ENCODE data around the gene HDDC3.

HDDC3 gene

DNA sequence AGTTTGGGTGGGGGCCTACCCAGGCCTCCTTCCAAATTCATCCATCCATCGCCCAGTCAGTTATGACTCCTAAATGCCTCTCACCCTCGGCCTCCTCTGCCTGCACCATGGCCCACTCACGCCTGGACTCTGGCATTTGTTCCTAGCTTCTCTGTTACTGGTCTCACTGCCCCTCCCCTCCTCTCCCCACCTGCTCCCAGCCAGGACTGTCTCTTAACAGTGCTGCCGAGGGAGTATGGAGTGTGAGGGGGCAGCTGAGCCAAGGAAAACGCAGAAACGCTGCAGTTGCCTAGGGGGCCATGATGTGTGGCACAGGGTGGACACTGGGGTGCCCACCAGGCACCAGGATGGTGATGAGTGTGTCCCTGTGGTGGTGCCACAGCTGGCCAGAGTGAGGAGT lies 25.4 kb upstream of the HDDC3 start:
- no peaks in the 10 kb centered on the region for H3K27me3 Mint-ChIP-seq
- peaks cover 33 to 50% of the 10 kb centered on the region in 2 donors for H3K36me3 Mint-ChIP-seq
- ATAC-seq (replicated peaks) (no peak), DNase-seq (no peak)
- H3K4me1 Mint-ChIP-seq: peaks cover 12 to 27% of the 10 kb centered on the region in 2 donors
- peak overlapping the region; percentile 37 for H3K27ac Mint-ChIP-seq
- H3K4me3 Mint-ChIP-seq: peak overlapping the region; percentile 48 to 53
- H3K9me3 Mint-ChIP-seq: no peaks in the 10 kb centered on the region

DNA sequence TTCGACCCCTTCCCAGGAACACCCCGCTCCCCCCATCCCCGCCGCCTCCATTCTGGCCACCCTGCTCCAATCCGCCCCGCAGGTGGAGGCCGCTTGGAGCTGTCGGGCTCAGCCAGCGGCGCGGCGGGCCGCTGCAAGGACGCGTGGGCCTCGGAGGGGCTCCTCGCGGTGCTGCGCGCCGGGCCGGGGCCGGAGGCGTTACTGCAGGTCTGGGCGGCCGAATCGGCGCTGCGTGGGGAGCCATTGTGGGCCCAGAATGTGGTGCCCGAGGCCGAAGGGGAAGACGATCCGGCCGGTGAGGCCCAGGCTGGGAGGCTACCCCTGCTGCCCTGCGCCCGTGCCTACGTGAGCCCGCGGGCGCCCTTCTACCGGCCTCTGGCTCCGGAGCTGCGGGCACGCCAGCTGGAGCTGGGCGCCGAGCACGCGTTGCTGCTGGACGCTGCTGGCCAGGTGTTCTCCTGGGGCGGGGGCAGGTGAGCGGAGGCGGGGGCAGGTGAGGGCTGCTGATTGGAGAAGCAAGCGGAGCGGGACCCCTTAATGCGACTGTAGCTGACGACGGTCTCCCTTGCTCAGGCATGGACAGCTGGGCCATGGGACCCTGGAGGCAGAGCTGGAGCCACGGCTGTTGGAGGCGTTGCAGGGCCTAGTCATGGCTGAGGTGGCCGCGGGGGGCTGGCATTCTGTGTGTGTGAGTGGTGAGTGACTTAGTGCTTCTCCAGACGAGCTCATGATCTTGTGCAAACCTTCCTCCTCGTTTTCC lies 24.9 kb upstream of the HDDC3 start:
- no peak for DNase-seq
- ATAC-seq (replicated peaks): no peak
- H3K4me1 Mint-ChIP-seq: peaks cover 12 to 27% of the 10 kb centered on the region in 2 donors
- no peaks in the 10 kb centered on the region for H3K27me3 Mint-ChIP-seq
- peaks cover 38 to 52% of the 10 kb centered on the region in 2 donors for H3K36me3 Mint-ChIP-seq
- H3K4me3 Mint-ChIP-seq: peak overlapping the region; percentile 53 to 96
- no peaks in the 10 kb centered on the region for H3K9me3 Mint-ChIP-seq
- peak overlapping the region; percentile 37 for H3K27ac Mint-ChIP-seq

DNA sequence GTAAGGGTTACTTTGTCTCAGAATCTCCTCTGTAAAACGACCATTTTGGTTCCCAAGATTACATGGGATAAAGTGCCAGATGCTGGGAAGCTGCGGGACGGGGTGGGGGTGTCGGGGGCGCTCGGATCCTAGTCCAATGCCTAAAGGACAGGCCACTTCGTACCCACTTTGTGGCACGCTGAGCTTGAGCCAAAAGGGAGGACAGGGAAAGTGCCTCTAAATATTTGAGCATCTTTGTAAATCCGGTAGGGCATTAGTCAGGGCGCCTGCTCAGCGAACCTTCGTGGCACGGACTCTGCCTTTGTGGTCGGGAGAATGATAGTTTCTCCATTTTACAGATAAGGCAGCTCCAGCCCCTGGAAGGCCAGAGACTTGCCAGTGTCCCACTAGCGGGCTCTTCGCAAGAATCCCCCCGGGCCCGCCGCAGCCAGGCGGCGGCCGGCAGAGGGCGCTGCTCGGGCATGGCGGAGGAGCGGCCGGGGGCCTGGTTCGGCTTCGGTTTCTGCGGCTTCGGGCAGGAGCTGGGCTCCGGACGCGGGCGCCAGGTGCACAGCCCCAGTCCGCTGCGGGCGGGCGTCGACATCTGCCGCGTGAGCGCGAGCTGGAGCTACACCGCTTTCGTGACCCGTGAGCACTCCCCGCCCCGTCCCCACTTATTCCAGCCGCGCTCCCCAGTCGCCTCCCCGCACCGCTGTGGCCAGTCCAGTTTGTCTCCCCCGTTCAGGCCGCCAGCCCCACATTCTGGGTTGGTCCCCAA lies 24.1 kb upstream of the HDDC3 start:
- Mint-ChIP-seq H3K4me3 (peak overlapping the region; percentile 76 to 96), H3K9me3 (no peaks in the 10 kb centered on the region), H3K36me3 (peaks cover 37 to 51% of the 10 kb centered on the region in 2 donors), H3K4me1 (peaks cover 12 to 27% of the 10 kb centered on the region in 2 donors), H3K27ac (peak overlapping the region; percentile 51), H3K27me3 (no peaks in the 10 kb centered on the region)
- DNase-seq (no peak), ATAC-seq (replicated peaks) (peak; percentile 14 to 28)

DNA sequence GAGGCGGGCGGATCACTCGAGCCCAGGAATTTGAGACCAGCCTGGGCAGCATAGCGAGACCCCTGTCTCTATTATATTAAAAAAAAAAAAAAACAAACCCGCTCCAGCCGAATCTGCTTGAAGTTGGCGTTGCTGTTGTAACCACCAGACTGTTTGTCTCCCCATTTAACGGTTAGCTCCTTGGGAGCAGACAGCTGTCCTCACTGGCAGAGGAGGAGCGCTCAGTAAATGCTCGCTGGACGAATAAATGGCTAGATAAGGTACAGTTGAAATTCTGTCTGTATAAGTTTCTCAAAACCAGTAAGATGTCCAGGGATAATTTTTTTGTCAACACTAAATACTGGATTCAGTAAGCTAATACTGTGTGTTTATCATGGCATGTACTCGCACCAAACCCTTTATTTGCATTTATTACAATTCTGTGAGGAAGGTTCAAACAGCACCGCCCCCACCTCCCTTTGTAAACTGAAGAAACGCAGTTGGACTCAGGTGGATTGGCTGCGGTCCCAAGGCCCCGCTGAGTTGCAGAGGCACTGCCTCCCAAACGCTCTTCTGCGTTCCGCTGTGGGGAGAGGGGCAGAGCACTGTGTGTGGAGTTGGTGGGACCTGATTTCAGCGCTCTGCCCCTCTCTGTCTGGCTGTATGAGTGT lies 23.4 kb upstream of the HDDC3 start:
- DNase-seq (no peak), ATAC-seq (replicated peaks) (no peak)
- H3K36me3 Mint-ChIP-seq: peaks cover 32 to 47% of the 10 kb centered on the region in 2 donors
- peaks cover 12 to 27% of the 10 kb centered on the region in 2 donors for H3K4me1 Mint-ChIP-seq
- no peaks in the 10 kb centered on the region for H3K9me3 Mint-ChIP-seq
- no peak overlapping the region for H3K27ac Mint-ChIP-seq
- H3K4me3 Mint-ChIP-seq: peak overlapping the region; percentile 87 to 96
- H3K27me3 Mint-ChIP-seq: no peaks in the 10 kb centered on the region

DNA sequence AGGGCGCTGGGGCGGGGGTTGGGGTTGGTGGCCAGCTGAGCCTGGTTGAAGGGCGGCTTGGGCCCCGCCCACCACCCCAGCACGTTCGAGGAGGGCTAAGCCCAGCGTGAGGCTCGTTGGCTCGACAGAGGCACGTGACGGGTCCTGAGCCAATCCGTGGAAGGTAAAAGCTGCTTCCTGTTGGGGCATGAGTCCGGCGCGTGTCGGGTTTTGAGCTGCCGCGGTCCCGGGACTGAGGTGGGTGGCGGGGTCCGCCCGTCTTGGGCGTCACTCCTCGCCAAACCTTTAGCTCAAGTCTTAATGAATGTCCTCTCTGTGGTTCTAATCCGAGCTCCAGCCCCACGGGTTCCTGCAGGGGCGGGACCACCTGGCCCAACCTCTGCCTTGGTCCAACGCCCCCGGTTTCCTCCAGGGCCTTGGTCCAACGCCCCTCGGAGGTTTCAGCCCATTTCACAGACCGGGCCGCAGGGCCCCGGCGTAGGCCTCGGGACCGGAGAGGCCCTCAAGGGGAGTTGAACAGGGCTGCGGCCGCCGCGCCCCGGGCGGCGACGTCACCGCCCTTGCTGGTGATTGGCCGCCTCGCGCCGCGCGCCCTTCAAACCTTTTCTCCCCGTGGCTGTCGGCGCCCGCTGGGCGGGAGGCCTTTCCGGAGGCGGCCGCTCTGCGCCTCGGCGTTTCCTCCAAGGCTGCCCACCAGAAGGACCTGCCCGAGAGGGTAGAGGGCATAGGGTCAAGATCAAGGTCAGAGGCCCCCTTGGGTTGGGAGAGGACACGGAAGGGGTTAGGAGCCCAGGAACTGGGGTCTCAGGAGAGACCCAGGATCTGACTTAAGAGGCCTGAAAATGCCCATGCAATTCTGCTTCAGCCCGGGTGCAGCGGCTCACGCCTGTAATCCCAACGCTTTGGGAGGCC lies 22.6 kb upstream of the HDDC3 start, which contains the start of gene RCCD1:
Gene RCCD1 (plus strand): TSS at position 173 of the 912 bp plus-strand sequence. CDS start 1,851 bp downstream, outside the sequence.
- ATAC-seq (replicated peaks): peak; percentile 94 to 96
- peak within 1 kb of the TSS; percentile 98 for H3K27ac Mint-ChIP-seq
- peak within 1 kb of the TSS; percentile 87 to 96 for H3K4me3 Mint-ChIP-seq
- DNase-seq: peak; percentile 91
- no peaks in the 10 kb centered on the region for H3K9me3 Mint-ChIP-seq
- H3K4me1 Mint-ChIP-seq: peaks cover 12 to 27% of the 10 kb centered on the region in 2 donors
- no peaks in the 10 kb centered on the region for H3K27me3 Mint-ChIP-seq
- peaks cover 30 to 43% of the 10 kb centered on the region in 2 donors for H3K36me3 Mint-ChIP-seq

DNA sequence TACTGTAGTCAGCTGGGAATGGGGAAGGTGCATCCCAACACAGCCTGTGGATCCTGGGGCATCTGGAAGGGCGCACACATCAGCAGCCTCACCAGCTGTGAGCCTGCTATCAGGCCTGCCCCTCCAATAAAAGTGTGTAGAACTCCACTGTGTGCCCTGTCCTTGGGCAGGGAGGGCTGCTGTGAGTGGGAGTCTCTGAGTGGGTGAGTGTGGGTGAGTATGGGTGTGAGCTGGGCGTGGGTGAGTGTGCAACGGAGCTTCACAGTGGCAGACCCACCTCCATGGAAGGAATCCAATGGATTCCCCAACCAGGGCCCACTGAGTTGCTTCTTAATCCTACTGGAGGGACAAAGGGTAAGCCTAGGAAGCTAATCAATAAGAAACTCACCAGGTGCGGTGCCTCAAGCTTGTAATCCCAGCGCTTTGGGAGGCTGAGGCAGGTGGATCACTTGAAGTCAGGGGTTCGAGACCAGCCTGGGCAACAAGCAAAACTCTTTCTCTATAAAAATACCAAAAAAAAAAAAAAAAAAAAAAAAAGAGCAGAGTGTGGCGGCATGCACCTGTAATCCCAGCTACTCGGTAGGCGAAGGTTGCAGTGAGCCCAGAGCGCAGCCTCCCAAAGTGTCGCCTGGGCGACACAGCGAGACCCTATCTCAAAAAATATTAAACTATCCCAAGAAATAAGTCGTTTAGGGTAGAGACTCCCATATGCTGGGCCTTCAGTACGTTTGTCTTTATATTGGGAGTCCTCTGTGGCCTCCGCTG lies 21.8 kb upstream of the HDDC3 start:
- Mint-ChIP-seq H3K9me3 (no peaks in the 10 kb centered on the region), H3K27me3 (no peaks in the 10 kb centered on the region), H3K36me3 (peaks cover 31 to 43% of the 10 kb centered on the region in 2 donors), H3K4me1 (peaks cover 12 to 30% of the 10 kb centered on the region in 2 donors), H3K4me3 (peak overlapping the region; percentile 87 to 96), H3K27ac (peak overlapping the region; percentile 98)
- no peak for DNase-seq
- ATAC-seq (replicated peaks): no peak

DNA sequence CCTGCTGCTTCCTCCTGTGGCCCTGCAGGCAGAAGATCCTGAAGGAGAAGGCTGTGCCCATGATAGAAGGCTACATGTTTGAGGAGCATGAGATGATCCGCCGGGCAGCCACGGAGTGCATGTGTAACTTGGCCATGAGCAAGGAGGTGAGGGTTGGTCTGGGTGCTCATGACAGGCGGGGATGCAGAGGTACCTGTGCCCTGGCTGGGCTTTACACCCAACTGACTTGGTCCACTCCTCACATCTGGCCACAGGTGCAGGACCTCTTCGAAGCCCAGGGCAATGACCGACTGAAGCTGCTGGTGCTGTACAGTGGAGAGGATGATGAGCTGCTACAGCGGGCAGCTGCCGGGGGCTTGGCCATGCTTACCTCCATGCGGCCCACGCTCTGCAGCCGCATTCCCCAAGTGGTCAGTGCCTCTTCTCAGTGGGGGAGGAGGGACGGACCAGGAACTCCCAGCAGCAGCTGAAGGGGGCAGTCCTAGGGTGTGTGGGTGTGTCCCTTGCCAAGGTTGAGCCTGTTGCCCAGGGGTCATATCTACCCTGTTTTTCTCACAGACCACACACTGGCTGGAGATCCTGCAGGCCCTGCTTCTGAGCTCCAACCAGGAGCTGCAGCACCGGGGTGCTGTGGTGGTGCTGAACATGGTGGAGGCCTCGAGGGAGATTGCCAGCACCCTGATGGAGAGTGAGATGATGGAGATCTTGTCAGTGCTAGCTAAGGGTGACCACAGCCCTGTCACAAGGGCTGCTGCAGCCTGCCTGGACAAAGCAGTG lies 20.7 kb upstream of the HDDC3 start:
- no peaks in the 10 kb centered on the region for H3K27me3 Mint-ChIP-seq
- H3K4me1 Mint-ChIP-seq: peaks cover 12 to 33% of the 10 kb centered on the region in 2 donors
- peak overlapping the region; percentile 40 for H3K27ac Mint-ChIP-seq
- peaks cover 40 to 52% of the 10 kb centered on the region in 2 donors for H3K36me3 Mint-ChIP-seq
- DNase-seq (no peak), ATAC-seq (replicated peaks) (no peak)
- no peaks in the 10 kb centered on the region for H3K9me3 Mint-ChIP-seq
- no peak overlapping the region for H3K4me3 Mint-ChIP-seq

DNA sequence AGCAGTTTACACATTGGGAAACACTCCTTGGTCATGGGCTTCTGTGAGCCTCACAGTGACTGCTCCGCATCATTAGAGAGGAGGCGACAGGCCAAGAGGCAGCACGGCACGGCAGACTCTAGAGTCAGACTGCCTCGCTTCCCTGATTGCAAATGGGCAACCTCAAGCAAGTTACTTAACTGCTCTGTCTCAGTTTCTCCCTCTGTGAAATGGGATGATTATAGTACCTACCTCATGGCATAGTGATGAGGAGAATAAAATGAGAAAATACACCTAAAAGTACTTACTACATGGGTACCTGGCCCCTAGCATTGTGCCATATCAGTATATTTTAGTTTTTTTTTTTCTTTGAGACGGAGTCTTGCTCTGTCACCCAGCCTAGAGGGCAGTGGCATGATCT lies 18.3 kb upstream of the HDDC3 start:
- H3K27ac Mint-ChIP-seq: no peak overlapping the region
- no peak overlapping the region for H3K4me3 Mint-ChIP-seq
- no peaks in the 10 kb centered on the region for H3K27me3 Mint-ChIP-seq
- no peaks in the 10 kb centered on the region for H3K9me3 Mint-ChIP-seq
- H3K4me1 Mint-ChIP-seq: peaks cover 6 to 22% of the 10 kb centered on the region in 2 donors
- ATAC-seq (replicated peaks) (no peak), DNase-seq (no peak)
- peaks cover 43 to 61% of the 10 kb centered on the region in 2 donors for H3K36me3 Mint-ChIP-seq

DNA sequence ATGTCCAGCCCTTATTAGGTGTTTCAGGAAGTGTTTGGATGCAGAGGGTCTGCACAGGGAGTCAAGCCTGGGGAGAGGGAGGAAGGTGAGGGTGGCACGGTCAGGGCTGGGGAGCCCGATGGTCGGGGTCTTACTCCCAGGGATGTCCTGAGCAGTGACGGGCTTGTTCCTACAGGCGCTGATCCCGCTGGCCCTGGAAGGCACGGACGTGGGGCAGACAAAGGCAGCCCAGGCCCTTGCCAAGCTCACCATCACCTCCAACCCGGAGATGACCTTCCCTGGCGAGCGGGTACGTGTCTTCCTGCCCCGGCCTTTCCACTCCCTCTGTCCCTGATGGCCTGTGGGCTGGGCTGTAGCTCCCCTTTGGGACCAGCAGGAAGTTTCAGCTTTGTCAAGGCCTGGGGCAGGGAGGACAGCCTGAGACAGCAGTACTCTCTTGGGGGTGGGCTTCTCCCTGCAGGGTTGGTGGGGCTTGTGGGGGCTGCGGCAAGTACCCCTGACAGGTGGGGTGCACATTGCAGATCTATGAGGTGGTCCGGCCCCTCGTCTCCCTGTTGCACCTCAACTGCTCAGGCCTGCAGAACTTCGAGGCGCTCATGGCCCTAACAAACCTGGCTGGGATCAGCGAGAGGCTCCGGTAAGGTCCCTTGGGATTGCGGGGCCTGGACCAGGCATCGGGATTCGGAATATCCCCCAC lies 17.8 kb upstream of the HDDC3 start:
- ATAC-seq (replicated peaks) (no peak), DNase-seq (no peak)
- Mint-ChIP-seq H3K4me3 (no peak overlapping the region), H3K27me3 (no peaks in the 10 kb centered on the region), H3K36me3 (peaks cover 45 to 61% of the 10 kb centered on the region in 2 donors), H3K27ac (peak overlapping the region; percentile 31), H3K9me3 (no peaks in the 10 kb centered on the region), H3K4me1 (peaks cover 6 to 19% of the 10 kb centered on the region in 2 donors)

DNA sequence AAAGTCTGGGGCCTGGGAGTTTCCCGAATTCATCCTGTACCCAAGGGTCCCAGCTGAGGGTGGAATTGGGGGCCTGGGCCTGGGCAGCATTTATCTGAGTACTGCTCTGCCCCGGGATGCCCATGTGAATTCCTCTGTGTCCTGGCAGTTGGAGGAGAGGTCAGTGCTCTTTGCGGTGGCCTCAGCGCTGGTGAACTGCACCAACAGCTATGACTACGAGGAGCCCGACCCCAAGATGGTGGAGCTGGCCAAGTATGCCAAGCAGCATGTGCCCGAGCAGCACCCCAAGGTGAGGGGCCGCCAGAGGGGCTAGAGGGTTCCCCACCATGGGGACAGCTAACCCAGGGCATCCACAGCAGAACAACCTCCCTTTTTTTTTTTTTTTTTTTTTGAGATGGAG lies 16.2 kb upstream of the HDDC3 start:
- H3K4me3 Mint-ChIP-seq: no peak overlapping the region
- no peaks in the 10 kb centered on the region for H3K27me3 Mint-ChIP-seq
- H3K4me1 Mint-ChIP-seq: peaks cover 0 to 6% of the 10 kb centered on the region in 2 donors
- ATAC-seq (replicated peaks) (no peak), DNase-seq (no peak)
- no peaks in the 10 kb centered on the region for H3K9me3 Mint-ChIP-seq
- H3K27ac Mint-ChIP-seq: peak overlapping the region; percentile 69
- H3K36me3 Mint-ChIP-seq: peaks cover 47 to 58% of the 10 kb centered on the region in 2 donors

DNA sequence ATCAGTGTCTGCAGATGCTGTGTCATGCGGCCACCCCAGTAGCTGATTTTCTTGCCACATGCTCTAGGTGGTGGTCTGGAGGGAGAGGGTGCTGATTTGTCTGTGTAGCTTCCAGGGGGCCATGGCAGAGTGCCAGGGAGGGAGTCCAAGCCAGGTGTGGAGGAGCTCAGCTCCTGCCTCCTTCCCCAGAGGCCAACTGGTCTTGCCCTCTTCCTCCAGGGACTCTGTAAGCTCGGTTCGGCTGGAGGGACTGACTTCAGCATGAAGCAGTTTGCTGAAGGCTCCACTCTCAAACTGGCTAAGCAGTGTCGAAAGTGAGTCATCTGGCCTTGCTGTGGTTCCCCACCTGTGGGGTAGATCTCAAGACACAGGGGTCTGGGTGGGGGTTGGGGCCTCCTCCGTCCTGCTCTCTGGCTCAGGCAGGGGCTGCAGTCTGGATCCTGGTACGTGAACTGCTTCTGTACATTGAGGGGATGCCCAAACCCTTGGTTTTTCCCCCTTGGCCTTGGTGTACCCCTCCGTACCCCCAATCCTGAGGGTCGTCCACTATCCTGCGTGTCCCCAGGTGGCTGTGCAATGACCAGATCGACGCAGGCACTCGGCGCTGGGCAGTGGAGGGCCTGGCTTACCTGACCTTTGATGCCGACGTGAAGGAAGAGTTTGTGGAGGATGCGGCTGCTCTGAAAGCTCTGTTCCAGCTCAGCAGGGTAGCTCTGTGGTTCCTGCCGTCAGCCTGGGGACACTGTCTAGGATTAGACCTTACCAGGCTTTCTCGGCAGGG lies 15.4 kb upstream of the HDDC3 start:
- no peaks in the 10 kb centered on the region for H3K9me3 Mint-ChIP-seq
- H3K36me3 Mint-ChIP-seq: peaks cover 44 to 55% of the 10 kb centered on the region in 2 donors
- DNase-seq: no peak
- peaks cover 0 to 6% of the 10 kb centered on the region in 2 donors for H3K4me1 Mint-ChIP-seq
- no peak for ATAC-seq (replicated peaks)
- no peaks in the 10 kb centered on the region for H3K27me3 Mint-ChIP-seq
- no peak overlapping the region for H3K4me3 Mint-ChIP-seq
- no peak overlapping the region for H3K27ac Mint-ChIP-seq
